Glutamatergic neuron (in vitro differentiated cells): ENCODE data around the gene TAS1R1. TPM values are rescaled to one million over a fixed set of nuclear protein-coding genes. Genes with fewer than 3 reads are reported as not detected.
"Not testable (repeated sequence)": the region's sequence is repeated elsewhere in the genome, so short reads cannot be mapped to it uniquely, and the experiment has no call there.

Source experiments
- DNase-seq: peaks from one replicate; pipeline ENCODE4 v3.0.0; 2022
- H3K27ac Mint-ChIP-seq: one replicate; pipeline ENCODE4 v1.8.0; 2020; ENCODE audit warnings: mild to moderate bottlenecking, mixed read lengths, inconsistent platforms; ENCODE audit not compliant: unreplicated experiment
- H3K27me3 Mint-ChIP-seq: one replicate; pipeline ENCODE4 v1.8.0; 2020; ENCODE audit warnings: mild to moderate bottlenecking, moderate library complexity, mixed read lengths, inconsistent platforms; ENCODE audit not compliant: unreplicated experiment
- H3K36me3 Mint-ChIP-seq: one replicate; pipeline ENCODE4 v1.8.0; 2020; ENCODE audit warnings: mild to moderate bottlenecking, mixed read lengths, inconsistent platforms; ENCODE audit not compliant: unreplicated experiment
- H3K4me1 Mint-ChIP-seq: one replicate; pipeline ENCODE4 v1.8.0; 2020; ENCODE audit warnings: mild to moderate bottlenecking, low read depth, mixed read lengths, inconsistent platforms; ENCODE audit not compliant: unreplicated experiment
- H3K4me3 Mint-ChIP-seq: one replicate; pipeline ENCODE4 v1.8.0; 2020; ENCODE audit warnings: mild to moderate bottlenecking, mixed read lengths, inconsistent platforms; ENCODE audit not compliant: unreplicated experiment
- H3K9me3 Mint-ChIP-seq: one replicate; pipeline ENCODE4 v1.8.0; 2020; ENCODE audit warnings: mild to moderate bottlenecking, moderate library complexity, mixed read lengths, inconsistent platforms; ENCODE audit not compliant: unreplicated experiment
- total RNA-seq: library from RNA; stranded (reverse); fragmentation: NEBNext Ultra II Directional; extraction: Animal tissue kit (Norgen Biotek cat#: 25700); gene quantifications from one replicate; pipeline ENCODE4 v1.2.1, GENCODE V29; 2021; ENCODE audit not compliant: unreplicated experiment
- TF ChIP-seq, protein P1 (sequence below): fragments of 200-600 bp; sonication (generic); IDR thresholded peaks from one replicate; pipeline ENCODE4 v1.5.0; 2021; ENCODE audit not compliant: partially characterized antibody, unreplicated experiment

Gene TAS1R1
- total RNA-seq, 1 donor from 2014 or later = not detected

DNA sequence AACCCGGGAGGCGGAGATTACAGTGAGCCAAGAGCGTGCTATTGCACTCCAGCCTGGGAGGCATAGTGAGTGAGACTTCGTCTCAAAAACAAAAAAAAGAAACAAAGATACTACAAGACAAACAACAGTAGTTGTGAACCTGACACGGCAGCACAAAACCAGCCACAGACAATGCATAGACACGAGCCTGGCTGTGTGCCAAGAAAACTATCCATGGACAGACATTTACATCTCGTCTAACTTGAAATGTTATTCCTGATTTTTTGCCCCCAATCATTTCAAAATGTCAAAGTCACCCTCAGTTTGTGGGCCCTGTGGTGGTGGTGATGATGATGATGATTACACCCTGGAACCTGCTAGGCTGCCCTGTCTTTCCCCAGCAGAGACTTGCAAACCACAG, 41.2 kb downstream of the TAS1R1 start:
- no peak overlapping the region for H3K4me3 Mint-ChIP-seq
- TF ChIP-seq, protein P1, sequence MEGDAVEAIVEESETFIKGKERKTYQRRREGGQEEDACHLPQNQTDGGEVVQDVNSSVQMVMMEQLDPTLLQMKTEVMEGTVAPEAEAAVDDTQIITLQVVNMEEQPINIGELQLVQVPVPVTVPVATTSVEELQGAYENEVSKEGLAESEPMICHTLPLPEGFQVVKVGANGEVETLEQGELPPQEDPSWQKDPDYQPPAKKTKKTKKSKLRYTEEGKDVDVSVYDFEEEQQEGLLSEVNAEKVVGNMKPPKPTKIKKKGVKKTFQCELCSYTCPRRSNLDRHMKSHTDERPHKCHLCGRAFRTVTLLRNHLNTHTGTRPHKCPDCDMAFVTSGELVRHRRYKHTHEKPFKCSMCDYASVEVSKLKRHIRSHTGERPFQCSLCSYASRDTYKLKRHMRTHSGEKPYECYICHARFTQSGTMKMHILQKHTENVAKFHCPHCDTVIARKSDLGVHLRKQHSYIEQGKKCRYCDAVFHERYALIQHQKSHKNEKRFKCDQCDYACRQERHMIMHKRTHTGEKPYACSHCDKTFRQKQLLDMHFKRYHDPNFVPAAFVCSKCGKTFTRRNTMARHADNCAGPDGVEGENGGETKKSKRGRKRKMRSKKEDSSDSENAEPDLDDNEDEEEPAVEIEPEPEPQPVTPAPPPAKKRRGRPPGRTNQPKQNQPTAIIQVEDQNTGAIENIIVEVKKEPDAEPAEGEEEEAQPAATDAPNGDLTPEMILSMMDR = no peak
- peaks cover 5% of the 10 kb centered on the region for H3K27me3 Mint-ChIP-seq
- no peak for DNase-seq
- peaks cover 10% of the 10 kb centered on the region for H3K9me3 Mint-ChIP-seq
- no peaks in the 10 kb centered on the region for H3K36me3 Mint-ChIP-seq
- no peak overlapping the region for H3K27ac Mint-ChIP-seq
- peaks cover 15% of the 10 kb centered on the region for H3K4me1 Mint-ChIP-seq

DNA sequence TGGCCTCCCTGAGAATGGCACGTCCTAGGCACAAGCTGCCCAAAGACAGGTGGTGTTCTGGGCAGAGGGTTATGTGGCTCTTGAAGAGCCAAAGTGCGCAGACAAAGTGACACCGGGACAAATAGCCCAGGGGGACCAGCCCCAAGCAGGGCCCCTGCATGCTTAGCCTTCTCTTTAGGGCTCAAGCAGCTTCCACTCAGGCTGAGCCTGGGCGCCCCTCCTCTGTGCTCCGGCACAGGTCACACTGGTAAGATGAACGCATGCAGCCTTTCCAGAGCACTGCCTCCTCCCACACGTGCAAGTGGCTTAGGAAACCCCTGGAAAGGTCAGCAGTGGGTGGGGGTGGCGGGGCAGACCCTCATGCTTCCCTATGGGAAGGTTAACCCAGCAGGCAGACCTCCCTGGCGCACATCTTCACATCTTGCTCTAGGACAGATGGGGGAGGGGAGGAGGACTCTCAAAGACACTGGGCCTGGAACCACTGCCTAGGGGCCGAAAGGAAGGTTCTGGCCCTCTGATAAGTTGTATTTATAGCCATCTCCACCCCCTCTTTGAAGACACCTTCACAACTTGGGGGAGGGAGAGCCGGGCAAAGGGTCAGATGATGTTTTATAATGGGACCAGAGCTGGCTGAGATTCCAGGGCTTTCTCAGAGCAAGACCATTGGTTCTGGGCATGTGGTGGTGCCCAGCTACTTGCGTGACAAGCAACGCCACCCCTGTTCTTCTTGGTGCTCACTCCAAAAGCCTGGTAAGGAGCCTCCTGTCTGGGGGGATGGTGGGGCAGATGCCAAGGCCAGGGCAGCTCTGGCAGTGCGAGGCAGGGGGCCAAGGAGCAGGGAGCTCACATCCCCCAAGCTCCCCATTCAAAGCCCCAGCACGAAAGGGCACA, 42.0 kb downstream of the TAS1R1 start:
- Mint-ChIP-seq H3K27me3 (peaks cover 5% of the 10 kb centered on the region), H3K36me3 (no peaks in the 10 kb centered on the region), H3K9me3 (peaks cover 10% of the 10 kb centered on the region), H3K4me1 (peaks cover 13% of the 10 kb centered on the region), H3K4me3 (no peak overlapping the region), H3K27ac (no peak overlapping the region)
- no peak for DNase-seq
- TF ChIP-seq, protein P1 = no peak

DNA sequence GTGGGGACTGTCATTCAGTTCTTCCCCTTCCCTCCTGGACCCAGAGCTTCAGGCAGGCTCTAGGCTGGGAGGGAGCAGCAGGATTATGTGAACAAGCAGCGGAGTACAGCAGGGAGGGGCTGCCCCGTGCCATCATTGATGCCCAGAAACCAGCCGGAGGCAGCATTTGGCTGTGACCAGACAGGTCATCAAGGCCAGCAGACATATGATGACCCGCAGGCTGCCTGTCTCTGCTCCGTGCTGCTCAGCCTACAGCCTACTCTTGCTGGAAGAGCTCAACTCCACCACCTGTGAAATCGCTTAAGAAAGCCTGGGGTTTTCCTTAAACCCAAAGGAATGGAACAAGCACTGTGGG, 42.6 kb downstream of the TAS1R1 start:
- no peak for DNase-seq
- peaks cover 10% of the 10 kb centered on the region for H3K9me3 Mint-ChIP-seq
- H3K27me3 Mint-ChIP-seq = peaks cover 8% of the 10 kb centered on the region
- TF ChIP-seq, protein P1 = no peak
- H3K27ac Mint-ChIP-seq = no peak overlapping the region
- no peaks in the 10 kb centered on the region for H3K36me3 Mint-ChIP-seq
- no peak overlapping the region for H3K4me3 Mint-ChIP-seq
- H3K4me1 Mint-ChIP-seq = peaks cover 13% of the 10 kb centered on the region

DNA sequence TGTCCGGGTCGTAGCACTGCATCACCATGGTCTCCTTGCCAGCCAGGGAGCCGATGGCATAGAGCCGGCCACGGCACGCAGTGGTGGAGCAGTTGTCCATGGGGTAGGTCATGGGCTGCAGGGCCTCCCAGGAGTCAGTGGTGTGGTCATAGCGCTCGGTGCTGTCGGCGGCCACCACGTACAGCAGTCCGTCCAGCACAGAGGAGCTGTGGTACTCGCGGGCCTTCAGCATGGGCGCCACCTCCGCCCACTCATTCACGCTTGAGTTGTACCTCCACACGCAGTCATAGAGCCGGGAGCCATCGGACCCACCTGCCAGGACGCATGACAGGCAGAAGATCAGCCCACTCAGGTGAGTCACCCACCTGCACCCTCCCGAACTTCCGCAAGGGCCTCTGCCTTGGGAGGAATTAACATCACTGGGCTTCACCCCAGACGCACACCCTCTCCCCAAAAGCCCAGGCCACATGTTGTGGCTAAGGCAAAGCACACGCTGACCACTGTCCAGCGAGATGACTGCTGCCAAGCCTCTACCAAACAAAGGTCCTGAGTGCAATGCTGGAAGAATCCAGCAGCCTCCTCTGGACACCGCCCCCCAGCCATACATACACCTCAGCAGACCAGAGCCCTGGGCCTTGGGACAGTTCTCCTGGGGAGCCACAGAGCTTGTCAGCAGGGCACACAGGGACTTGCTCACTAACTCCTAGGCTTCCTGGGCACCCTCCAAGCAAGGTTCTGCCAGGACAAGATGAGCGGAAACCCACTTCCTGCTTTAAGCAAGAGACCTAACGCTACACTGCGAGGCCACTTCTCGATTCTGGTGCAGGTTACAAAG, 44.3 kb downstream of the TAS1R1 start:
- H3K27me3 Mint-ChIP-seq = peaks cover 9% of the 10 kb centered on the region
- no peaks in the 10 kb centered on the region for H3K36me3 Mint-ChIP-seq
- peaks cover 13% of the 10 kb centered on the region for H3K9me3 Mint-ChIP-seq
- peaks cover 21% of the 10 kb centered on the region for H3K4me1 Mint-ChIP-seq
- no peak for DNase-seq
- TF ChIP-seq, protein P1 = no peak
- no peak overlapping the region for H3K4me3 Mint-ChIP-seq
- no peak overlapping the region for H3K27ac Mint-ChIP-seq

DNA sequence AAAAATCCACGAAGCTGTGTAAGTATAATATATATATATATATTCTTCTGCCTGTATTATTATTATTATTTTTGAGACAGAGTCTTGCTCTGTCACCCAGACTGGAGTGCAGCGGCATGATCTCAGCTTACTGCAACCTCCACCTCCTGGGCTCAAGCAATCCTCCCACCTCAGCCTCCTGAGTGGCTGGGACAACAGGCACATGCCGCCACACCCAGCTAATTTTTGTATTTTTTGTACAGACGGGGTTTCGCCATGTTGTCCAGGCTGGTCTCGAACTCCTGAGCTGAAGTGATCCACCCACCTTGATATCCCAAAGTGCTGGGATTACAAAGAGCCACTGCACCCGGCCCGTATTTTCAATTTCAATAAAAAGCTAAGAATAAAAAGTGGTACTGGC, 44.9 kb downstream of the TAS1R1 start:
- Mint-ChIP-seq H3K4me1 (peaks cover 22% of the 10 kb centered on the region), H3K4me3 (peak overlapping the region; percentile 94), H3K9me3 (peaks cover 13% of the 10 kb centered on the region)
- H3K27me3 Mint-ChIP-seq, H3K27ac Mint-ChIP-seq, DNase-seq, H3K36me3 Mint-ChIP-seq: not testable (repeated sequence)
